Right lobe of liver (tissue), 6 donors: ENCODE data around the gene FBXL2. TPM values are rescaled to one million over a fixed set of nuclear protein-coding genes. Genes with fewer than 3 reads are reported as not detected.

Experiments
- ATAC-seq, 4 donors: fragments of 200-7000 bp; cut with Tn5 transposase; one replicate each; pipeline ENCODE4 v1.9.1; 2020; ENCODE audit warnings: mild to moderate bottlenecking in 4 of 4, moderate library complexity in 4 of 4
- DNase-seq, 3 donors: peaks; one replicate each; pipeline ENCODE4 v3.0.0-alpha.2; 2020
- H3K27ac ChIP-seq, 3 donors: fragments of 200-600 bp; one replicate each; pipeline ENCODE4 v1.8.0; 2022
- H3K27me3 ChIP-seq, 2 donors: fragments of 200-600 bp; one replicate each; pipeline ENCODE4 v1.8.0; 2022
- H3K36me3 ChIP-seq, 4 donors: fragments of 200-600 bp; sonication (generic) in 1 of 4; one replicate each; pipeline versions ENCODE4 v1.5.1 to v1.8.0; 2017 to 2022; ENCODE audit warnings: control low read depth in 1 of 4
- H3K4me1 ChIP-seq, 4 donors: fragments of 200-600 bp; sonication (generic) in 1 of 4; one replicate each; pipeline versions ENCODE4 v1.5.1 to v1.8.0; 2017 to 2022; ENCODE audit warnings: control low read depth in 1 of 4
- H3K4me3 ChIP-seq, 3 donors: fragments of 200-600 bp; one replicate each; pipeline ENCODE4 v1.8.0; 2022
- H3K9me3 ChIP-seq, 4 donors: fragments of 200-600 bp; sonication (generic) in 1 of 4; one replicate each; pipeline versions ENCODE4 v1.5.1 to v1.8.0; 2017 to 2022; ENCODE audit warnings: control low read depth in 1 of 4
- CTCF ChIP-seq, 4 donors: fragments of 200-600 bp in 3 of 4; fragments of 450-650 bp in 1 of 4; IDR thresholded peaks; one replicate each; pipeline versions ENCODE4 v1.5.1 to v1.8.0; 2016 to 2022; ENCODE audit warnings: antibody characterized with exemption in 4 of 4, mild to moderate bottlenecking in 2 of 4
- POLR2A ChIP-seq: fragments of 450-650 bp; IDR thresholded peaks from one replicate; pipeline ENCODE4 v1.6.1; 2017; ENCODE audit warnings: antibody characterized with exemption, mild to moderate bottlenecking
- WGBS: methylation state at CpG from one replicate; pipeline ENCODE4 v1.1.6; 2018; ENCODE audit warnings: low coverage, low lambda C conversion rate; ENCODE audit not compliant: insufficient coverage; ENCODE audit errors: missing lambda C conversion rate; 5-methylcytosine and 5-hydroxymethylcytosine counted together
- intact Hi-C, 2 donors: fragments of 100-400 bp; cut with DNase I; formaldehyde crosslinking; loops; one replicate each; pipeline versions ENCODE4 v1.11.2 to v1.14.1; 2022
- total RNA-seq, 6 experiments: library from RNA; depleted of rRNA in 2 of 6; stranded (reverse); fragments of >200 nt in 2 of 6; fragmentation: NEBNext Ultra II Directional in 3 of 6; extraction: Animal tissue kit (Norgen Biotek cat#: 25700) in 3 of 6; gene quantifications; one replicate each; pipeline versions ENCODE4 v1.1.0 to v1.2.4, GENCODE V29; 2016 to 2023
- donor health status: DM: no; HTN: yes; CAD: no.
- donor health status: DM: no; HTN: no; CAD: no.
- donor health status: DM: no; HTN: no; CAD: no.
- donor health status: DM: no; HTN: yes; CAD: no.
- donor health status: DM: no; HTN: yes; CAD: no.

FBXL2 gene
- total RNA-seq, 6 experiments from 2014 or later: 0.06 to 0.43 (median 0.31) TPM

- no peak overlapping the region for H3K27ac ChIP-seq
- no peaks in the 10 kb centered on the region for H3K9me3 ChIP-seq
- intact Hi-C loops: no loop called here
- H3K4me3 ChIP-seq: no peak overlapping the region
- no peaks in the 10 kb centered on the region for H3K36me3 ChIP-seq
- no peaks in the 10 kb centered on the region for H3K27me3 ChIP-seq
- TF ChIP-seq CTCF (IDR thresholded peaks at IDR 0.05): no peak
- no peak for ATAC-seq
- no peaks in the 10 kb centered on the region for H3K4me1 ChIP-seq
- 94% methylated on average over 3 of the region's 3 CpGs for WGBS
- no peak for DNase-seq
Measured at GRCh38 chr3:33299395-33300081, 22.3 kb downstream of the FBXL2 start.

- ATAC-seq (no peak), DNase-seq (no peak)
- 46% methylated on average over 2 of the region's 2 CpGs for WGBS
- Histone ChIP-seq H3K9me3 (no peaks in the 10 kb centered on the region), H3K4me3 (no peak overlapping the region), H3K4me1 (no peaks in the 10 kb centered on the region), H3K27me3 (no peaks in the 10 kb centered on the region), H3K36me3 (no peaks in the 10 kb centered on the region), H3K27ac (no peak overlapping the region)
- no peak for TF ChIP-seq POLR2A
- TF ChIP-seq CTCF (IDR thresholded peaks at IDR 0.05): no peak
- intact Hi-C loops: no loop called here
Measured at GRCh38 chr3:33312361-33312760, 35.1 kb downstream of the FBXL2 start.

GRCh38 chr3:33313331-33313730 is 36.1 kb downstream of the FBXL2 start:
- H3K36me3 ChIP-seq: no peaks in the 10 kb centered on the region
- H3K4me1 ChIP-seq: no peaks in the 10 kb centered on the region
- H3K9me3 ChIP-seq: no peaks in the 10 kb centered on the region
- no peaks in the 10 kb centered on the region for H3K27me3 ChIP-seq
- H3K27ac ChIP-seq: no peak overlapping the region
- H3K4me3 ChIP-seq: no peak overlapping the region
- intact Hi-C loops: no loop called here
- DNase-seq (no peak), ATAC-seq (no peak)
- TF ChIP-seq POLR2A: no peak
- TF ChIP-seq CTCF (IDR thresholded peaks at IDR 0.05): no peak

GRCh38 chr3:33314993-33315392 is 37.8 kb downstream of the FBXL2 start:
- Histone ChIP-seq H3K9me3 (no peaks in the 10 kb centered on the region), H3K4me1 (no peaks in the 10 kb centered on the region), H3K27ac (no peak overlapping the region), H3K27me3 (no peaks in the 10 kb centered on the region), H3K36me3 (no peaks in the 10 kb centered on the region), H3K4me3 (no peak overlapping the region)
- intact Hi-C loops: no loop called here
- DNase-seq: no peak
- TF ChIP-seq CTCF (IDR thresholded peaks at IDR 0.05) (no peak), POLR2A (no peak)
- no peak for ATAC-seq

GRCh38 chr3:33315826-33316225 is 38.6 kb downstream of the FBXL2 start:
- Histone ChIP-seq H3K36me3 (no peaks in the 10 kb centered on the region), H3K4me3 (no peak overlapping the region), H3K27ac (no peak overlapping the region), H3K27me3 (no peaks in the 10 kb centered on the region), H3K9me3 (no peaks in the 10 kb centered on the region), H3K4me1 (no peaks in the 10 kb centered on the region)
- DNase-seq: no peak
- intact Hi-C loops: no loop called here
- ATAC-seq: peak in 1 of 4 donors; percentile 27
- TF ChIP-seq POLR2A: no peak
- 69% methylated on average over 2 of the region's 2 CpGs for WGBS
